Mammary epithelial cell (primary cell): ENCODE measurements around the gene ZCCHC10.

Source experiments
- EZH2 ChIP-seq: IDR thresholded peaks from 2 replicates; pipeline ENCODE4 v1.6.1; 2012; ENCODE audit warnings: low read length, inconsistent platforms, borderline replicate concordance
- TF ChIP-seq, protein P1 (sequence below), 2 donors: IDR thresholded peaks in 1 of 2; conservative IDR thresholded peaks in 1 of 2; 2 replicates each; pipeline ENCODE4 v1.5.1; 2011 to 2012; ENCODE audit warnings: inconsistent platforms in 2 of 2, low read length in 2 of 2, mild to moderate bottlenecking in 2 of 2, control low read depth in 1 of 2, low read depth in 1 of 2; ENCODE audit not compliant: insufficient read depth in 1 of 2; ENCODE audit errors: extremely low read depth in 1 of 2

DNA sequence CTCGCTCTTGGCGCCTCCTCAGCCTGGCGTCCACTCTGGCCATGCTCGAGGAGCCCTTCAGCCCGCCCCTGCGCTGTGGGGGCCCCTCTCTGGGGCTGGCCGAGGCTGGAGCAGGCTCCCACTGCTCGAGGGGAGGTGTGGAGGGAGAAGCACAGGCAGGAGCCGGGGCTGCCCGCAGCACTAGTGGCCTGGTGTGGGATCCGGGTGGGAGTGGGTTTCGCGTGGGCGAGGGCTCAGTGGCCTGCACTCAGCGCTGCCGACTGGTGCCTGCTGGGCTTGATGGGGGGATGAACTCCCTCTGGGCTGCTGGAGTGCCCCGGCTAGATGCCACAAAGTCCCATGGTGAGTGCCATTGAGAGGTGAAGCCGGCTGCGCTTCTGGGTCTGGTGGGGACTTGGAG lies 21.1 kb upstream of the ZCCHC10 start:
- TF ChIP-seq, protein P1, sequence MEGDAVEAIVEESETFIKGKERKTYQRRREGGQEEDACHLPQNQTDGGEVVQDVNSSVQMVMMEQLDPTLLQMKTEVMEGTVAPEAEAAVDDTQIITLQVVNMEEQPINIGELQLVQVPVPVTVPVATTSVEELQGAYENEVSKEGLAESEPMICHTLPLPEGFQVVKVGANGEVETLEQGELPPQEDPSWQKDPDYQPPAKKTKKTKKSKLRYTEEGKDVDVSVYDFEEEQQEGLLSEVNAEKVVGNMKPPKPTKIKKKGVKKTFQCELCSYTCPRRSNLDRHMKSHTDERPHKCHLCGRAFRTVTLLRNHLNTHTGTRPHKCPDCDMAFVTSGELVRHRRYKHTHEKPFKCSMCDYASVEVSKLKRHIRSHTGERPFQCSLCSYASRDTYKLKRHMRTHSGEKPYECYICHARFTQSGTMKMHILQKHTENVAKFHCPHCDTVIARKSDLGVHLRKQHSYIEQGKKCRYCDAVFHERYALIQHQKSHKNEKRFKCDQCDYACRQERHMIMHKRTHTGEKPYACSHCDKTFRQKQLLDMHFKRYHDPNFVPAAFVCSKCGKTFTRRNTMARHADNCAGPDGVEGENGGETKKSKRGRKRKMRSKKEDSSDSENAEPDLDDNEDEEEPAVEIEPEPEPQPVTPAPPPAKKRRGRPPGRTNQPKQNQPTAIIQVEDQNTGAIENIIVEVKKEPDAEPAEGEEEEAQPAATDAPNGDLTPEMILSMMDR (conservative IDR thresholded peaks at IDR 0.05 in 1 of 2, IDR thresholded peaks at IDR 0.05 in 1 of 2; ENCODE audit: extremely low read depth in 1 of 2, insufficient read depth in 1 of 2, low read depth in 1 of 2, low read length in 2 of 2) = no peak
- no peak for TF ChIP-seq EZH2
